ENCODE measurements around the gene WDR33.

DNA sequence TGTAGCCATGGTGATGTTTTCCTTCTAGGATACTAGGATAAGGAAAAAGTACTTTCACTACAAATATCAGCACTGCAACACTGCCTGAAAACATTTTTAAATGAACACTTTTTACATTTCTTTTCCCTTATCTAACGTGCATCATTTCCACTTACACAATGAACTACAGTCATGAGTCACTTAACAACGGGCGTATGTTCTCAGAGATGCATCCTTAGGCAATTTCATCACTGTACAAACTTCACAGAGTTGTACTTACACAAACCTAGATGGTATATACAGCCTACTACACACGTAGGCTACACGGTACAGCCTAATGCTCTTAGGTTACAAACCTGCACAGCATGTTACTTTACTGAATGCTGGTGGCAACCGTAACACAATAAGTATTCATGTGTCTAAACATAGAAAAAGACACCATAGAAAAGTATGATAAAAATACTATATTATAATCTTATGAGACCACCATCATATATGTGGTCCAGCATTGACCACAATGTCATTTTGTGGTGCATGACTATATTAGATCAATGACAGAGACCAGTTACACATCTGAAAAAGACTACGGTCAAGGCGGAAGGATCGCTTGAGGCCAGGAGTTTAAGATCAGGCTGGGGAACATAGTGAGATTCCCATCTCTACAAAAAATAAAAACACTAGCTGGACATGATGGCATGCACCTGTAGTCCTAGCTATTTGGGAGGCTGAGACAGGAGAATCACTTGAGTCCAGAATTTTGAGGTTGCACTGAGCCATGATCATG is 39.8 kb downstream of the WDR33 start:
- no peak for TF ChIP-seq POLR2AphosphoS5 (IDR thresholded peaks at IDR 0.05)
- TF ChIP-seq, protein P1, sequence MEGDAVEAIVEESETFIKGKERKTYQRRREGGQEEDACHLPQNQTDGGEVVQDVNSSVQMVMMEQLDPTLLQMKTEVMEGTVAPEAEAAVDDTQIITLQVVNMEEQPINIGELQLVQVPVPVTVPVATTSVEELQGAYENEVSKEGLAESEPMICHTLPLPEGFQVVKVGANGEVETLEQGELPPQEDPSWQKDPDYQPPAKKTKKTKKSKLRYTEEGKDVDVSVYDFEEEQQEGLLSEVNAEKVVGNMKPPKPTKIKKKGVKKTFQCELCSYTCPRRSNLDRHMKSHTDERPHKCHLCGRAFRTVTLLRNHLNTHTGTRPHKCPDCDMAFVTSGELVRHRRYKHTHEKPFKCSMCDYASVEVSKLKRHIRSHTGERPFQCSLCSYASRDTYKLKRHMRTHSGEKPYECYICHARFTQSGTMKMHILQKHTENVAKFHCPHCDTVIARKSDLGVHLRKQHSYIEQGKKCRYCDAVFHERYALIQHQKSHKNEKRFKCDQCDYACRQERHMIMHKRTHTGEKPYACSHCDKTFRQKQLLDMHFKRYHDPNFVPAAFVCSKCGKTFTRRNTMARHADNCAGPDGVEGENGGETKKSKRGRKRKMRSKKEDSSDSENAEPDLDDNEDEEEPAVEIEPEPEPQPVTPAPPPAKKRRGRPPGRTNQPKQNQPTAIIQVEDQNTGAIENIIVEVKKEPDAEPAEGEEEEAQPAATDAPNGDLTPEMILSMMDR (IDR thresholded peaks at IDR 0.05): no peak

Data from breast epithelium (tissue), 3 donors.